Lower leg skin (tissue), 4 donors: ENCODE results near the gene RNF14. TPM values are rescaled to one million over a fixed set of nuclear protein-coding genes. Genes with fewer than 3 reads are reported as not detected.

Experiments
- DNase-seq, 2 donors: peaks; one replicate each; pipeline ENCODE4 v3.0.0-alpha.2; 2019; ENCODE audit warnings: low spot score in 2 of 2
- H3K4me3 ChIP-seq: fragments of 200-600 bp; sonication (generic); 2 replicates; pipeline ENCODE4 v1.5.1; 2017; ENCODE audit warnings: mild to moderate bottlenecking, low read depth; ENCODE audit not compliant: poor library complexity, severe bottlenecking
- POLR2A ChIP-seq, 2 donors: fragments of 450-650 bp; IDR thresholded peaks; one replicate each; pipeline ENCODE4 v1.6.1; 2016 to 2017; ENCODE audit warnings: antibody characterized with exemption in 2 of 2, mild to moderate bottlenecking in 1 of 2, moderate library complexity in 1 of 2
- WGBS, 2 donors: methylation state at CpG; one replicate each; pipeline ENCODE4 v1.1.5; 2018; 5-methylcytosine and 5-hydroxymethylcytosine counted together
- intact Hi-C: fragments of 100-400 bp; cut with DNase I; formaldehyde crosslinking; loops from one replicate; pipeline ENCODE4 v1.15.0; 2023; ENCODE audit warnings: low total_unique reads
- total RNA-seq, 4 donors: library from RNA; depleted of rRNA; stranded (reverse); fragments of >200 nt; gene quantifications; one replicate each; pipeline ENCODE4 v1.1.0, GENCODE V29; 2016
- TF ChIP-seq, protein P1 (sequence below), 3 donors: fragments of 450-650 bp; IDR thresholded peaks; one replicate each; pipeline ENCODE4 v1.5.1; 2016; ENCODE audit warnings: antibody characterized with exemption in 3 of 3, mild to moderate bottlenecking in 3 of 3, moderate library complexity in 2 of 3

Gene RNF14
- total RNA-seq, 4 donors from 2014 or later = 32.2 to 57.3 (median 48.8) TPM

DNA sequence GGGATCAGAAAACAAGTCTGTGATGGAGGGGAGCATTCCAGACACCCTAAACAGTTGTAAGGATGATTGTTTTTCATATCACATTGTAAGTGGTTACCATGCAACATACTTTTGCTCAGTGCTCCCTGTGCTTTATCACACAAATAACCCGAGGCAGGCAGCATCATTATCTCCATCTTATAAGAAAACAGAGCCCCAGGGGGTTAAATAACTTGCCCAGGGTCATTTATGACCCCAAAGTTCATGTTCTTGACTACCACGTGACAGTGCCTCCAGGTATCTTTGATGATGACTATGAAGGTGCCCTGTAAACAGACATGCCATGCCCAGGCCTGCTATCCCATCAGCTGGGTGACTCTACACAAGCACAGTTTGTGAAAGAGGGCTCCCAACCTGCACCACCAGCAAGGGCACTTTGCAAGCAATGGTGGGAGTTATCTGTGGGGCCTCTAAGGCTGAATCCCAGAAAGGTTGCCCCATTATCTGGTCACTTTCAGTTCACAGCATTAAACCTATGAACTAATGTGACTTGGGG, 34.4 kb downstream of the RNF14 start:
- no peak for TF ChIP-seq POLR2A (IDR thresholded peaks at IDR 0.05)
- TF ChIP-seq, protein P1, sequence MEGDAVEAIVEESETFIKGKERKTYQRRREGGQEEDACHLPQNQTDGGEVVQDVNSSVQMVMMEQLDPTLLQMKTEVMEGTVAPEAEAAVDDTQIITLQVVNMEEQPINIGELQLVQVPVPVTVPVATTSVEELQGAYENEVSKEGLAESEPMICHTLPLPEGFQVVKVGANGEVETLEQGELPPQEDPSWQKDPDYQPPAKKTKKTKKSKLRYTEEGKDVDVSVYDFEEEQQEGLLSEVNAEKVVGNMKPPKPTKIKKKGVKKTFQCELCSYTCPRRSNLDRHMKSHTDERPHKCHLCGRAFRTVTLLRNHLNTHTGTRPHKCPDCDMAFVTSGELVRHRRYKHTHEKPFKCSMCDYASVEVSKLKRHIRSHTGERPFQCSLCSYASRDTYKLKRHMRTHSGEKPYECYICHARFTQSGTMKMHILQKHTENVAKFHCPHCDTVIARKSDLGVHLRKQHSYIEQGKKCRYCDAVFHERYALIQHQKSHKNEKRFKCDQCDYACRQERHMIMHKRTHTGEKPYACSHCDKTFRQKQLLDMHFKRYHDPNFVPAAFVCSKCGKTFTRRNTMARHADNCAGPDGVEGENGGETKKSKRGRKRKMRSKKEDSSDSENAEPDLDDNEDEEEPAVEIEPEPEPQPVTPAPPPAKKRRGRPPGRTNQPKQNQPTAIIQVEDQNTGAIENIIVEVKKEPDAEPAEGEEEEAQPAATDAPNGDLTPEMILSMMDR (IDR thresholded peaks at IDR 0.05) = no peak
- intact Hi-C loops = no loop called here
- WGBS, 2 donors = 41 to 62% methylated on average over 2 of the region's 2 CpGs
- no peak overlapping the region for H3K4me3 ChIP-seq
- no peak for DNase-seq

DNA sequence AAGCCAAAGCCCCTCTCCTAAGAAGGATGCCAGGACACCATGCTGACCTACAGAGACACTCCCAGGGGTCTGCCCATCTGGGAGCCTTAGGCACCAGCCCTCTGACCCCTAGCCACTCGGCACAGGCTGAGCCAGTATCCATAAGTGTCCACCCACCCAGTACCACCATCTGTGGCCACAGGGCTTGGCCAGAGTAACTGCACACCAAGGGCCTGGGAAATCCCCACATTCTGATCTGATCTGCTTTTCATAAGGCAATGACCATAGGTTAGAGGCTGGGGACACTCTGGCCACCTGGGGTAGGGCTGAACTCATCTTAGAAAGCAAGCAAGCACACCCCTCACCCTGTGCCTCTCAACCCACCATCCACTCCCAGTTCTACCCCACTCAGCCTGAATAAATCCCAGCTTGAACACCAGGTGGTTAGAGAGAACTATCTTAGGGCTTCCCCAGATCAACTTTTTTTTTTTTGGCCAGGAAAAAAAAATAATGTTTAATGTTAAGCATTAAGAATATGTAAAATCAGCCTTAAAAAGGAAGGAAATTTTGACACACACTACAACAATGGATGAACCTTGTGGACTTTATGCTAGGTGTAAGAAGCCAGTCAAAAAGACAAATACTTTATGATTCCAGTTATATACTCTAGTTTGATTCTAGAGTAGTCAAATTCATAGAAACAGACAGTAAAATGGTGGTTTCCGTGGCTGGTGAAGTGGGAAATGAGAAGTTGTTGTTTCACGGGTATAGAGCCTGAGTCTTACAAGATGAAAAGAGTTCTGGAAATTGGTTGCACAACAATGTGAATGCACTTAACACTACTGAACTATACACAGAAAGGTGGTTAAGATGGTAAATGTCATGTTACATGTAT, 37.7 kb downstream of the RNF14 start:
- 72 to 76% methylated on average over 3 of the region's 3 CpGs for WGBS, 2 donors
- no peak for DNase-seq
- TF ChIP-seq POLR2A (IDR thresholded peaks at IDR 0.05) = no peak
- TF ChIP-seq, protein P1 (IDR thresholded peaks at IDR 0.05) = no peak
- intact Hi-C loops = no loop called here
- no peak overlapping the region for H3K4me3 ChIP-seq

DNA sequence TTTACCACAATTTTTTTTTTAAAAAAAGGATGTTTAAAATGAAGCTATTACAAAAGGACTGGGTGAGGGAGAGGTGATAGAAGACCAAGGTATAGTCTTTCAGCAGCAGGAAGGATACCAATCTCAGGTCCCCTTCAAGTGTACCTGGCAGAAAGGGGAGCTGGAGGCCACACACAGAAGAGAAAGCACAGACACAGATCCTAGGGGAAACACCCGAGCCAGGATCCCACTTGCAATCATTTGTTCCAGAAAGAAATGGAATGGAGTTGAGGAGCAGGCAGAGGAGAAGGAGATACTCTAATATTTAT, 38.3 kb downstream of the RNF14 start:
- H3K4me3 ChIP-seq = no peak overlapping the region
- WGBS, 2 donors = 76 to 87% methylated on average over 1 of the region's 1 CpG
- intact Hi-C loops = no loop called here
- no peak for DNase-seq
- no peak for TF ChIP-seq POLR2A (IDR thresholded peaks at IDR 0.05)
- TF ChIP-seq, protein P1 (IDR thresholded peaks at IDR 0.05) = no peak

DNA sequence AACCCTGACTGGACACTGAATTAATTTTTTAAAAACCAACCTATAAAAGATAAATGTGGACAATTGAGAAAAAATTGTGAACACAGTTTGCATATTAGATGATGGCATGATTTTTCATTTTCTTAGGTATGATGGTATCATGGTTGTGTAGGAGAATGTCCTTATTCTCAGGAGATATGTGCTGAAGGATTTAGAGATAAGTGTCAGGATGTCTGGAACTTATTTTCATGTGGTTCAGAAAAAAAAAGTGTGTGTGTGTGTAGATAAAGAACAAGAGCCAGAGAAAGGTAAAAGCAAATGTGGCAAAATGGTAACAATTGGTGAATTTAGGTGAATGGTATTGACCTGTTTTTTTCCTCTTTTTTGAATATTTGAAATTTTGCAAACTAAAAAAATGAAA, 39.9 kb downstream of the RNF14 start:
- H3K4me3 ChIP-seq = no peak overlapping the region
- TF ChIP-seq POLR2A (IDR thresholded peaks at IDR 0.05) = no peak
- TF ChIP-seq, protein P1 (IDR thresholded peaks at IDR 0.05) = no peak
- DNase-seq = no peak
- intact Hi-C loops = no loop called here

DNA sequence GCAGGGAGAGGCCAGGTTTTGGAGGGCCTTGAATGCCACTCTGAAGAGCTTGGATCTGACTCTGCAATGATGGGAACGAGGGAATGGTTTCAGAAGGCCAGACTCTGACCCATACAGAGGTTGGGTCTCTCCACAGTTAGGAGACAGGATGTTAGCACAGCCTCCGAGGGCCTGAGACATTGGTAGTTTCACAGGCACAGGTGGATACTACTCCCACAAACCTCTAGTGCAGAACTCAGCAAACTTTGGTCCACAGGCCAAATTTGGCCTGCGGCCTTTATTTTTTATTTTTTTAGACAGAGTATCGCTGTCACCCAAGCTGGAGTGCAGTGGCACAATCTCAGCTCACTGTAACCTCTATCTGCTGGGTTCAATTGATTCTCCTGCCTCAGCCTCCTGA, 41.0 kb downstream of the RNF14 start:
- DNase-seq = no peak
- intact Hi-C loops = no loop called here
- H3K4me3 ChIP-seq = no peak overlapping the region
- no peak for TF ChIP-seq POLR2A (IDR thresholded peaks at IDR 0.05)
- TF ChIP-seq, protein P1 (IDR thresholded peaks at IDR 0.05) = no peak
- WGBS, 2 donors = 83 to 93% methylated on average over 4 of the region's 4 CpGs
